Measurements from ENCODE around the gene PARD3B. TPM values are rescaled to one million over a fixed set of nuclear protein-coding genes. Genes with fewer than 3 reads are reported as not detected.

The PARD3B gene
- total RNA-seq, 2 experiments from 2014 or later = 0.11 to 0.88 TPM

DNA sequence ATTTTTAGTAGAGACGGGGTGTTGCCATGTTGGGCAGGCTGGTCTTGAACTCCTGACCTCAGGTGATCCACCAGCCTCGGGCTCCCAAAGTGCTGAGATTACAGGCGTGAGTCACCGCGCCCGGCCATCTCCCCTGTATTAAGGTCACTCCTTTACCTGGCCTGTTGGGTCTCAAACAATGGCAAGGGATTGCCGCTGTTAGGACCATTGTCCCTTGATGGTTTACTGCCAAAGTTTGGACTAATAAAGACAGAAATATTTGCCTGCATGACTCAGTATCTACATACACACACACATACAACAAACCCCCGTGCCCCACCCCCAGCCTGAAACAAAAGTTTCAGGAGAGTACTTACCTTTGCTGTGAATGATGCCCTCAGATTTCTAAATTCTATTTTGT is 16.5 kb downstream of the PARD3B start:
- Mint-ChIP-seq H3K27me3 (peaks cover 4% of the 10 kb centered on the region), H3K4me3 (no peak overlapping the region)
- CTCF ChIA-PET = no interaction called here

GRCh38 chr2:204566439-204566838 is 21.2 kb downstream of the PARD3B start:
- no peak for TF ChIP-seq CTCF (IDR thresholded peaks at IDR 0.05)
- no peak for DNase-seq
- H3K27ac Mint-ChIP-seq = no peak overlapping the region
- no peak overlapping the region for H3K4me3 Mint-ChIP-seq
- H3K9me3 Mint-ChIP-seq = no peaks in the 10 kb centered on the region
- no peaks in the 10 kb centered on the region for H3K27me3 Mint-ChIP-seq
- intact Hi-C loops (cut with micrococcal nuclease) = no loop called here
- no peak for ATAC-seq
- no peaks in the 10 kb centered on the region for H3K4me1 Mint-ChIP-seq (ENCODE audit: low read depth)
- no peaks in the 10 kb centered on the region for H3K36me3 Mint-ChIP-seq (ENCODE audit: low read depth)
- POLR2A ChIA-PET = no interaction called here
- CTCF ChIA-PET = no interaction called here

More for the DNA sequence above, 16.5 kb downstream of the PARD3B start:
- H3K4me1 Mint-ChIP-seq (ENCODE audit: low read depth) = no peaks in the 10 kb centered on the region
- POLR2A ChIA-PET = no interaction called here
- H3K27ac Mint-ChIP-seq = no peak overlapping the region
- TF ChIP-seq CTCF (IDR thresholded peaks at IDR 0.05) = no peak
- intact Hi-C loops (cut with micrococcal nuclease) = no loop called here
- H3K9me3 Mint-ChIP-seq = peaks cover 4% of the 10 kb centered on the region
- no peak for DNase-seq
- no peaks in the 10 kb centered on the region for H3K36me3 Mint-ChIP-seq (ENCODE audit: low read depth)
- no peak for ATAC-seq

GRCh38 chr2:204570421-204570820 is 25.1 kb downstream of the PARD3B start:
- Mint-ChIP-seq H3K27ac (no peak overlapping the region), H3K4me1 (ENCODE audit: low read depth) (no peaks in the 10 kb centered on the region)
- CTCF ChIA-PET = no interaction called here

DNA sequence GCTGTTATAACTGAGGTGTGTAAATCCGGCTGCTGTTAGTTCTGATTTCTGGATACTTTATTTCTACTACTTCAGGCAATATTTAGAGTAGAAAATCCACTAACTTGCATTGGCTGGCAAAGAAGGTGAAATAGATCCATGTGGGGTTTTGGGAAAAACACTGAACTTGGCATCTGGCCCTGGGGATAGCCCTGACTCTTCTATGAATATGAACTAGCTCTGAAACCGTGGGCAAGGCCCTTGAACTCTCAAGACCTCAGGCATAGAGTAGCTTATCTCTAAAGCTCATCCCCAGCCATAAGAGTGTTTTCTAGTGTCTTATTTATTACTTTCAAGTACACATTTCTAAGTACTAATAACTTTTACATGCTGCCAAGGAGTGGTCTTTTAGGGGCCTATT is 25.8 kb downstream of the PARD3B start:
- CTCF ChIA-PET = no interaction called here
- no peak overlapping the region for H3K4me3 Mint-ChIP-seq
- DNase-seq (no peak), ATAC-seq (no peak)
- POLR2A ChIA-PET = no interaction called here
- peaks cover under 1% of the 10 kb centered on the region for H3K4me1 Mint-ChIP-seq (ENCODE audit: low read depth)
- H3K27ac Mint-ChIP-seq = no peak overlapping the region
- H3K36me3 Mint-ChIP-seq (ENCODE audit: low read depth) = no peaks in the 10 kb centered on the region
- H3K27me3 Mint-ChIP-seq = peaks cover 2% of the 10 kb centered on the region
- no peak for TF ChIP-seq CTCF (IDR thresholded peaks at IDR 0.05)
- intact Hi-C loops (cut with micrococcal nuclease) = no loop called here
- no peaks in the 10 kb centered on the region for H3K9me3 Mint-ChIP-seq

More at GRCh38 chr2:204570421-204570820, 25.1 kb downstream of the PARD3B start:
- Mint-ChIP-seq H3K27me3 (peaks cover under 1% of the 10 kb centered on the region), H3K9me3 (no peaks in the 10 kb centered on the region), H3K36me3 (ENCODE audit: low read depth) (no peaks in the 10 kb centered on the region), H3K4me3 (no peak overlapping the region)
- no peak for TF ChIP-seq CTCF (IDR thresholded peaks at IDR 0.05)
- DNase-seq (no peak), ATAC-seq (no peak)
- intact Hi-C loops (cut with micrococcal nuclease) = no loop called here
- POLR2A ChIA-PET = no interaction called here

- H3K27ac Mint-ChIP-seq = no peak overlapping the region
- H3K4me3 Mint-ChIP-seq = no peak overlapping the region
- peaks cover 2% of the 10 kb centered on the region for H3K27me3 Mint-ChIP-seq
- peaks cover 5% of the 10 kb centered on the region for H3K4me1 Mint-ChIP-seq (ENCODE audit: low read depth)
- H3K36me3 Mint-ChIP-seq (ENCODE audit: low read depth) = no peaks in the 10 kb centered on the region
- ChIA-PET POLR2A (no interaction called here), CTCF (no interaction called here)
- no peak for ATAC-seq
- TF ChIP-seq CTCF (IDR thresholded peaks at IDR 0.05) = no peak
- intact Hi-C loops (cut with micrococcal nuclease) = no loop called here
- H3K9me3 Mint-ChIP-seq = no peaks in the 10 kb centered on the region
- DNase-seq = no peak
Observed at GRCh38 chr2:204571911-204572310, 26.6 kb downstream of the PARD3B start.
